Femur (tissue), 1 donor: ENCODE data around the gene PDE2A.
A peak's percentile ranks its signal among the peaks of the same experiment; 100 is the strongest.
"Not testable (repeated sequence)": the region's sequence is repeated elsewhere in the genome, so short reads cannot be mapped to it uniquely, and the experiment has no call there.

Experiments used
- DNase-seq: peaks from one replicate; pipeline ENCODE4 v3.0.0-alpha.2; 2017

Gene PDE2A

DNA sequence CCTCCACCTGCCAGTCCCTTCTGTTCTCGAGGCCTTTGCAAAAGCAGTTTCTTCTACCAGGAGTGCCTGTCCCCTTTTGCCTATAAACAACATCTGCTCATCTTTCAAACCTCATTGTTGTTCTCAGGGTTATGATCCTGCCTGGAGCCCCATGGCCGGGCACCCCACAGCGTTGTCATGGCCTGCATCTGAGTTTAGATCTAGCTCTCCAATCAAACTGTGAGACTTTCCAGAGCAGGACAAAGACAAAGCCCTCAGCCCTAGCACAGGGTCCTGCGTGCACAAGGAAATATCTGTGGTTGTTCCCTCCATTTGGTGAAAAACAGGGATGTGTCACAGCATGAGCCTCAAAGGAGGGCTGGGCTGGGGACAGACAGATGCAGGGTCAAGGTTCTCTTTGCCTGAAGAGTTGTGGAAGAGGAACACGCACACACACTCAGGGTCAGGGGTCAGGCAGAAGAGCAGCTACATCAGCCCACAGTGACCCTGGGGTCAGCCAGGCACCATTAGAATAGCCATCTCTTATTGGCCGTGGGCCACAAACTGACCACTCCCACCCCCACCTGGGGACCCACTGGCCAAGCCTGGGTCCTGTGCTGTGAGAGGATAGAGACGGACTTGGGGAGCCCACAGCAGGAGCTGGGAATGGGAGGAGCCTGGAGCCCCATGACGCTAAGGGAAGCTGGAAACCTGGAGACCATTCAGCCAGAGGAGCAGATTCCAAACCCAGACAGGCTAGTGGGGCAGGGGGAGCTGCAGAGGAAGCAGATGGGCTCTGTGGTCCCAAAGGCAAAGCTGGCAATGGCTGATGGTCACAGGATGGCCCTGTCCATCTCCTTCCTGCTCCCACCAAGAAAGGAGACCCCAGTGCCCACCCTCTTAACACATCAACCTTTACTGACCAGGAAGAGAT lies 99.4 kb downstream of the PDE2A start:
- peak; percentile 9 for DNase-seq

DNA sequence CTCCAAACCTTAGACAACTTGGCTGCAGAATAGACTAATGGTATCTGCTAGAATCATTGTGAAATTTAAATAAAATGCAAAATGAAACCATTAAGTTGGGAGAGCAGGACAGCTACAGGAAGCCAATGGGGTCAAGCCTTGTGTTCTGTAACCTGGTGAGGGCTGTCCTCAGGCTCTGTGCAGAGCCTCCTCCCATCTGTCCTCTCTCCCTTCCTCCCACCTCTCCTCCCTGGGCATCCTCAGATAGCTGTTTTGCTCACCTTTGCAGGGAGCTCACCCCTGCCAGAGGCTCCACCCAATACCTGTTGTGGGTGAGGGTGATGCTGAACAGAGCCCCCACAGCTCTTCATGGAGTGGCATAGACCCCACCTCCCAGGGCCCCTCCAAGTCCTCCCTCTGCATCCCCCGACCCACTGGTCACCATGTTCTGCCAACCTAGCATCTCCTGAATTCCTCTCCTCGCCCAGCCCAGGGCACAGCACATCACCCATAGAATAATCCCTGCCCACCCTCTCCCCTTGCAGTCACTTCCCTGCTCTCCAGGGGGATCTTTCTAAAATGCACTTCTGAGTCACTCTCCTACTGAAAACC lies 100.3 kb downstream of the PDE2A start:
- no peak for DNase-seq

- DNase-seq, result peak; percentile 29
These were observed 101.0 kb downstream of the PDE2A start for GRCh38 chr11:72573072-72573854.

DNA sequence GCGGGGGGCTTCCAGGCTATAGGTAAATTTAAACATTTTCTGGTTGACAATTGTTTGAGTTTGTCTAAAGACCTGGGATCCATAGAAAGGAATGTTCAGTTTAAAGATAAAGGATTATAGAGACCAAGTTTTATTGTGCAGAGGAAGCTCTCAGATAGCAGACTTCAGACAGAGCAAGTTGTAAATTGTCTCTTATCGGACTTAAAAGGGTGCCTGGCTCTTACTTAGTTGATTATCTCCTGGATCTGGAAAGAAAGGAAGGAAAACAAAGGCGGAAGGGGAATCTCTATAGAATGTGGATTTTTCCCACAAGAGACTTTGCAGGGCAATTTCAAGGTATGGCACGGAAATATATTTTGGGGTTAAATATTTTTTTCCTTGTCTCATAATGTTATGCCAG lies 101.7 kb downstream of the PDE2A start:
- not testable (repeated sequence) for DNase-seq

- peak; percentile 13 for DNase-seq
These were observed 103.1 kb downstream of the PDE2A start for GRCh38 chr11:72570893-72571661.

DNA sequence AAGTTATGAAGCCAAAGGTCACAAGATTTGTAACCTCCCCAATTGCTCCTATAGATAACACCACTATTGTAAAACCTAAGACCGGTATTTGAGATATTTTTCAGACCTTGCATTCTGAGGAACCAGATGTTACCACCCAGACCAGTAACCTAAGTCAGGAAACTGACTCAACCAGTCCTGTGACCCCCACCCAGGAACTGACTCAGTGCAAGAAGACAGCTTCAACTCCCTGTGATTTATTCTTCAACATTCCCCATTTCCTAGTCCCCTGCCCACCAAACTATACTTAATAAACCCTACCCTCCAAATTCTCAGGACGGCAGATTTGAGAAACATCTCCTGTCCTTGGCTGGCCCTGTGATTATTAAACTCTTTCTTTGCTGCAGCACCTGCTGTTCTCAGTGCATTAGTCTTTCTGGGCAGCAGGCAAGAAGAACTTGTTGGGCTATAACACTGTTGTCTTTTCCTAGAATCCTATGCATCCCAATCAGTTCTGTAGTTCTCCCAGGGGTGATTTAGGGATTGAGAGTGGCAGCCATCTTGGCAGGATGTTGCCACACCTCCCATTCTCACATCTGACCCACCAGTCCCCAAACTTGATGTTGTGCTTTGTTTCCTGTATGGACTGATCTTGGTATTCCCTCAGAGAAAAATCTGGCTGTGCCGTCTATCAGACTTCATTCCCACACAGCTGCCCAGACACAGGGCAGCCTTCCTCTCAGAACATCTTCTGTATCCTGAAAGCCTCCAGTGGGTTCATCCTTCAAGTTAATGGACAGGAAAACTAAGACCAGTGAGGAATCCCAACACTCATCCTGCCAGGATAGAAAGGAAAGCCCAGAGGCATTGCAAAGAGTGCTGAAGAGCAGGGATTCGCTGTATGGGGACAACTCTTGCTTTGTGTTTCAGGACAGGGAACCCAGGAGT lies 104.0 kb downstream of the PDE2A start:
- DNase-seq, result no peak

DNA sequence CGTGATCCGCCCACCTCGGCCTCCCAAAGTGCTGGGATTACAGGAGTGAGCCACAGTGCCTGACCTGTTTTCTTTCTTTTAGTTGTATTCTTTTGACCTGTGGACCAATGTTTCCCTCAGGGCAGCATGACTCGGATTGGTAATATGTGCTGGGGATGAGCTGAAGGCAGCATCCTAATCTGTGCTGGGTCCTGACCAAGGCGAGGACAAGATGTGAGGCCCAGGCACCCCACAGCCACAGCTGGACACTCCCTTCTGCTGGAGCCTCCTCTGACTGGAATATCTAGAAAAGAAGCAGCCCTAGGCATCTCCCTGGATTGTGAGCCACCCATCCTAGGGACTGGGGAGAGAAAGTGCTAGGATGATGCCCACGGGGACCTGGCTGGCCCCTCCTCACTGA lies 105.4 kb downstream of the PDE2A start:
- DNase-seq, result no peak

DNA sequence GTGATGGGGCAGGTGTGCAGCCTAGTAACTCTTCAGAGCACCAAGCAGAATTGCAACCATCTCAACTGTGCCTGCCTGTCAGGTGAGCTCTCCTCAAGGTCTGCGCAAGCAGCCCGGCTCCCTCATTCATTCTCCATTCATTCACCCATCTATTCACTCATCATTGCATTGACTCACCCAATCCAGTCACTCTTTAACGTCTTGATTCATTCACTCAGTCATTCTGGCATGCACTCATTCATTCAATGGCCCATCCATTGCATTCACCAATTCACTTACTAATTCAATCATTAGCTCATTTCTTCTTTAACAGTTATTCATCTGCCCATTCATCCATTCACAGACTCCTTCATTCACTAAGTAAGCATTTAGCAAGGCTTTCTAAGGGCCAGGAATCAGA lies 111.8 kb downstream of the PDE2A start:
- no peak for DNase-seq

DNA sequence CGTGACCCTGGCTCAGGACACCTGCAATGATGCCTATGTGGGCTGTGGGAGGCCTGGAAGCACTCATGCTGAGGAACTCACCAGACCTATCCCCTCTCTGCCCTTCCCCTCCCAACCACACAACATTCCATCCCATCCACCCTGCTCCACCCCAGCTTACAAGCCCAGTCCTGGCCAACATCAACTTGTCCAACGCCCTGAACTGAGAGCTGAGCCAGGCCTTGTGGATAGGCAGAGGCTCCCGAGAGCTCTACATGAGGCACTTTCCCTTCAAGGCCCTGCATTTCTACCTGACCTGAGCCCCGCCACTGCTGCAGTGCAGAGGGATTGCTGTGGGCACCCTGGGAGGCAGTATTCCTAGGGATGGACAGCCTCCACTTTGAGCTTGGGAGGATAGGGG lies 112.4 kb downstream of the PDE2A start:
- no peak for DNase-seq

DNA sequence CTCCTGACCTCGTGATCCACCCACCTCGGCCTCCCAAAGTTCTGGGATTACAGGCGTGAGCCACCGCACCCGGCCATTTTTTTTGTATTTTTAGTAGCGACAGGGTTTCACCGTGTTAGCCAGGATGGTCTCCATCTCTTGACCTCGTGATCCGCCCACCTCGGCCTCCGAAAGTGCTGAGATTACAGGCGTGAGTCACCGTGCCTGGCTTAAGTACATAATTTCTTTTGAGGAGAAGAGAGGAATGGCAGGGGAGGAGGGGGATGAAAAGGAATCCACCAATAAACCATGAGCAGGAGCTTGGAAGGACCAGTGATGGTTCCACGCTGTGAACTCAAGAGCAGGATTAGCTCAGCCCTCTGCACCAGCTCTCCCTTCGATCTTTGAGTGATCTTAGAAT lies 113.4 kb downstream of the PDE2A start:
- not testable (repeated sequence) for DNase-seq

GRCh38 chr11:72556433-72556832 lies 117.8 kb downstream of the PDE2A start:
- DNase-seq, result no peak

DNA sequence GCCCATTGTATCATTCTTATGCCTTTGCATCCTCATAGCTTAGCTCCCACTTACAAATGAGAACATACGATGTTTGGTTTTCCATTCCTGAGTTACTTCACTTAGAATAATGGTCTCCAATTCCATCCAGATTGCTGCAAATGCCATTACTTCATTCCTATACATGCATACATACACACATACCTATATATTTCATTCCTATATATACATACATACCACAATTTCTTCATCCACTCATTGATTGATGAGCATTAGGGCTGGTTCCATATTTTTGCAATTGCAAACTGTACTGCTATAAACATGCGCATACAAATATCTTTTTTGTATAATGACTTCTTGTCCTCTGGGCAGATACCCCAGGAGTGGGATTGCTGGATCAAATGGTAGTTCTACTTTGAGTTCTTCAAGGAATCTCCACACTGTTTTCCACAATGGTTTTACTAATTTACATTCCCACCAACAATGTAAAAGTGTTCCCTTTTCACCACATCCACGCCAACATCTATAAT lies 119.2 kb downstream of the PDE2A start:
- not testable (repeated sequence) for DNase-seq

DNA sequence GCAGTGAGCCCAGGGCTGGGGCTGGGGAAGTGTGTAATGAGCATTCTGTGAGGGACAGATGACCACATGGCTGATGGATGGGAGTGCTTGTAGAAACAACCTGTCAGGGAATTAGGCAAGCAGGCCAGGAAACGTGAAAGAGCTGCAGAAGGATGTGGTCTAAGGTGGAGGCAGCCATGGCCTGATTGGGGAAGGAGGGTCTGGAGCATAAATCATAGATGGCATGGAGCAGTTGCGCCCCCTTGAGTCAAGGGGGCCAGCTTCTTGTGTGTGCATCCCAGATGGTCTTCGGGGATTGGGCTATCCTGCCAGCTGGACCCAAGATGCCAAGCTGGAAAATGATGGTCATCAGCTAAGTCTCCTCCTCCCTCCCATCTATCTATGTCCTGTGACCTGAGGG lies 120.5 kb downstream of the PDE2A start:
- no peak for DNase-seq

DNA sequence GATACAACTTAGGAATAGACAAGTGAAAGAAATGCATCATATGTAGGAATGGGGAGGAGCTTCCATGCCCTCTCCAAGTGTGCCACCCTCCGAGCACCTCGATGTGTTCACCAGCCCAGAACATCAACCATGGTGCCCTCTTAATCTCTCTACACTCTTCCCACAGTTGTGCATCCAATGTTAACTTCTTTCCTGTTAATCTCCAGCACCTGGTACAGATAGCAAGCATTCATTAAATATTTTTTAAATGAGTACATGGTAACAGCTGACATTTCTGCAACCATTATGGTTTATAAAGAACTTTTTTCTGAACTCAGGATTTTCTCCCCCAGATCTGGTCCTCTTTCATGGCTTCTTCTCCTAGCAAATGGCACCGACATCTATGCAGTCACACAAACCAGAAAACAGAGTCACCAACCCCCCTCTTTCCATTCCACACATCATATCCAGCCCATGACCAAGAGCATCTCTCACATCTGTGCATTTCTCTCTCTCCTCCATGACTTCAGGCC lies 121.8 kb downstream of the PDE2A start:
- no peak for DNase-seq

DNA sequence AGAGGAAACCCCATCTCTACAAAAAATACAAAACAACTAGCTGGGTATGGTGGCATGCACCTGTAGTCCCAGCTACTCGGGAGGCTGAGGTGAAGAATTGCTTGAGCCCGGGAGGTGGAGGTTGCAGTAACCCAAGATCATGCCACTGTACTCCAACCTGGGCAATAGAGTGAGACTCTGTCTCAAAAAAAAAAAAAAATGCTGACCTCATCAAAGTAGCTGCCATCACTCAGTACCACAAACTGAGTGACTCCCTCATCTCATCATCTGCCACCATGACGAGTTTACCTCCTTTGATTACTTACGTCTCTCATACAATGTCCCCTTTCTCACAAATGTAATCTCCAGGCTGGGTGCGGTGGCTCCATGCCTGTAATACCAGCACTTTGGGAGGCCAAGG lies 122.7 kb downstream of the PDE2A start:
- DNase-seq, result no peak

GRCh38 chr11:72548463-72548862 lies 125.8 kb downstream of the PDE2A start:
- DNase-seq, result no peak

GRCh38 chr11:72546866-72547265 lies 127.4 kb downstream of the PDE2A start:
- no peak for DNase-seq

GRCh38 chr11:72544589-72544988 lies 129.6 kb downstream of the PDE2A start:
- DNase-seq, result no peak

- no peak for DNase-seq
These were observed 130.2 kb downstream of the PDE2A start for GRCh38 chr11:72543849-72544542.

DNA sequence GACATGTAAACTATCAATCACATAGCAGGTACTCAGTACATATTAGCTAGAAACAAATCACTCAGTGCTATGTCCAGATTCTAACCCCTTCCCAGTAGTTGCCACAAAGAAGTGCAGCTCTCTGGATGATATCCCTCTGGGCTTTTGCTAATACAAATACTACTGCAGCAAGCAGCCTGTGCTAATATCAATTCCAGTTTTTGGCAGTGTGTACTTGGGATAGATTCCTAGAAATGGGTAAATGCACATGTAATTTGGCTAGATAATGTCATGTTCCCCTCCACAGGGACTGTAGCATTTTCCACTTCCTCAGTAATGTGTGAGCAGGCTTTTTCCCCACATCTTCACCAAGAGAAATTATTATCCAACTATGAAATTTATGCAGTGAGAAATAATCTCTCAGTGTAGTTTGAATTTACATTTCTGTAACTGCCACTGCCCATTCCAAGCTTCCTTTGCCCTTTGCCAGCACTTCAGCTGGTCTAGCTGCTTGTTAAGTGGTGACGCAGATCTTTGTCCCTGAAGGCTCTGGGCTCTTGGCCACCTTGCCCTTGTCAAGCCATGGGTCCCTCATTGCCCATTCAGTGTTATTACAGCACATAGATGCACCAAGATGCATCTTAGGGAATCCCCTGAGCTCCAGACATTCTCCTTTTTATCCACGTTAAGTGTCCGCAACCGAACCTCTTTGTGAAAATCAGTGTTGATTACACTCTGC lies 132.8 kb downstream of the PDE2A start:
- DNase-seq, result no peak
